ENCODE results near the gene INTS7.

INTS7 gene

GRCh38 chr1:211910113-211910884 is 125.1 kb downstream of the INTS7 start:
- H3K4me2 ChIP-seq (ENCODE audit: low read depth, low read length, poor library complexity, severe bottlenecking), result no peak overlapping the region

GRCh38 chr1:211909395-211909794 is 126.0 kb downstream of the INTS7 start:
- no peaks in the 10 kb centered on the region for H4K20me1 ChIP-seq (ENCODE audit: insufficient read depth, low read length, poor library complexity, severe bottlenecking)
- no peak overlapping the region for H3K4me2 ChIP-seq (ENCODE audit: low read depth, low read length, poor library complexity, severe bottlenecking)
- H3F3A ChIP-seq (ENCODE audit: low read depth), result no peaks in the 10 kb centered on the region
- H3K9me2 ChIP-seq (replicated peaks; ENCODE audit: low read depth, low read length), result no peaks in the 10 kb centered on the region
- no peaks in the 10 kb centered on the region for H3K36me3 ChIP-seq (ENCODE audit: insufficient read depth, low read length)
- no peak overlapping the region for H3K9ac ChIP-seq (ENCODE audit: low read depth, low read length, poor library complexity, severe bottlenecking)
- H2AFZ ChIP-seq (ENCODE audit: low read length), result no peak overlapping the region
- no peak for TF ChIP-seq EZH2phosphoT487 (IDR thresholded peaks at IDR 0.05; ENCODE audit: borderline replicate concordance)
- TF ChIP-seq, protein P1, sequence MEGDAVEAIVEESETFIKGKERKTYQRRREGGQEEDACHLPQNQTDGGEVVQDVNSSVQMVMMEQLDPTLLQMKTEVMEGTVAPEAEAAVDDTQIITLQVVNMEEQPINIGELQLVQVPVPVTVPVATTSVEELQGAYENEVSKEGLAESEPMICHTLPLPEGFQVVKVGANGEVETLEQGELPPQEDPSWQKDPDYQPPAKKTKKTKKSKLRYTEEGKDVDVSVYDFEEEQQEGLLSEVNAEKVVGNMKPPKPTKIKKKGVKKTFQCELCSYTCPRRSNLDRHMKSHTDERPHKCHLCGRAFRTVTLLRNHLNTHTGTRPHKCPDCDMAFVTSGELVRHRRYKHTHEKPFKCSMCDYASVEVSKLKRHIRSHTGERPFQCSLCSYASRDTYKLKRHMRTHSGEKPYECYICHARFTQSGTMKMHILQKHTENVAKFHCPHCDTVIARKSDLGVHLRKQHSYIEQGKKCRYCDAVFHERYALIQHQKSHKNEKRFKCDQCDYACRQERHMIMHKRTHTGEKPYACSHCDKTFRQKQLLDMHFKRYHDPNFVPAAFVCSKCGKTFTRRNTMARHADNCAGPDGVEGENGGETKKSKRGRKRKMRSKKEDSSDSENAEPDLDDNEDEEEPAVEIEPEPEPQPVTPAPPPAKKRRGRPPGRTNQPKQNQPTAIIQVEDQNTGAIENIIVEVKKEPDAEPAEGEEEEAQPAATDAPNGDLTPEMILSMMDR (conservative IDR thresholded peaks at IDR 0.05; ENCODE audit: low read length), result no peak
- no peaks in the 10 kb centered on the region for H3K9me3 ChIP-seq (ENCODE audit: insufficient read depth, low read depth, low read length)
- peaks cover 4% of the 10 kb centered on the region for H3K4me1 ChIP-seq (ENCODE audit: insufficient read depth, low read length, poor library complexity, severe bottlenecking)
- no peaks in the 10 kb centered on the region for H3K79me2 ChIP-seq (ENCODE audit: insufficient read depth, low read length)
- H3K27me3 ChIP-seq (ENCODE audit: insufficient read depth, low read length, poor library complexity, severe bottlenecking), result no peaks in the 10 kb centered on the region
- no peak overlapping the region for H3K4me3 ChIP-seq (ENCODE audit: low read length, poor library complexity, severe bottlenecking)

More at GRCh38 chr1:211910113-211910884, 125.1 kb downstream of the INTS7 start:
- Histone ChIP-seq H2AFZ (ENCODE audit: low read length) (no peak overlapping the region), H3K4me3 (ENCODE audit: low read length, poor library complexity, severe bottlenecking) (no peak overlapping the region), H3F3A (ENCODE audit: low read depth) (no peaks in the 10 kb centered on the region), H4K20me1 (ENCODE audit: insufficient read depth, low read length, poor library complexity, severe bottlenecking) (no peaks in the 10 kb centered on the region), H3K4me1 (ENCODE audit: insufficient read depth, low read length, poor library complexity, severe bottlenecking) (peaks cover 4% of the 10 kb centered on the region), H3K36me3 (ENCODE audit: insufficient read depth, low read length) (no peaks in the 10 kb centered on the region), H3K27me3 (ENCODE audit: insufficient read depth, low read length, poor library complexity, severe bottlenecking) (no peaks in the 10 kb centered on the region), H3K9me2 (replicated peaks; ENCODE audit: low read depth, low read length) (no peaks in the 10 kb centered on the region), H3K9me3 (ENCODE audit: insufficient read depth, low read depth, low read length) (no peaks in the 10 kb centered on the region), H3K9ac (ENCODE audit: low read depth, low read length, poor library complexity, severe bottlenecking) (no peak overlapping the region), H3K79me2 (ENCODE audit: insufficient read depth, low read length) (no peaks in the 10 kb centered on the region)
- TF ChIP-seq, protein P1 (conservative IDR thresholded peaks at IDR 0.05; ENCODE audit: low read length), result no peak
- TF ChIP-seq EZH2phosphoT487 (IDR thresholded peaks at IDR 0.05; ENCODE audit: borderline replicate concordance), result no peak

DNA sequence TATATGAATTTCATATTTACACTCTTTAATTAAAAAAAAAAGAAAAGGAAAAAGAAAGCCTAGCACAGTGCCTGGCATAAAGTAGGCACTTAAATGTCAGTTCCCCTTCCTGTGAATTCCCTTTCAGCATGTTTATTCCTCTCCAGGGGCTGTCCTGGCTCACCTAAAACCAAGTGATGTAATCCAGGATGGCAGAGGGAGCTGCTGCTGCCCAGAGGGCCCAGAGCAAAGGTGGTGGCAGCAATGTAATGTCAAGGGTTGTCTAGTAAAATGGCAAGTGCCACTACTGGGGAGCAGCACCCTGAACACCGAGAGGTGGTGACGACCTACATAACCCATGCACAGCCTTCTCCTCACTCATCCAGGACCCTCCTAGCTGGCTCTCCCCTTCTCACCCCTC is 126.4 kb downstream of the INTS7 start:
- Histone ChIP-seq H3K27me3 (ENCODE audit: insufficient read depth, low read length, poor library complexity, severe bottlenecking) (no peaks in the 10 kb centered on the region), H3K4me2 (ENCODE audit: low read depth, low read length, poor library complexity, severe bottlenecking) (no peak overlapping the region), H3K9me2 (replicated peaks; ENCODE audit: low read depth, low read length) (no peaks in the 10 kb centered on the region), H4K20me1 (ENCODE audit: insufficient read depth, low read length, poor library complexity, severe bottlenecking) (no peaks in the 10 kb centered on the region), H3K36me3 (ENCODE audit: insufficient read depth, low read length) (no peaks in the 10 kb centered on the region), H2AFZ (ENCODE audit: low read length) (no peak overlapping the region), H3K4me3 (ENCODE audit: low read length, poor library complexity, severe bottlenecking) (no peak overlapping the region), H3K79me2 (ENCODE audit: insufficient read depth, low read length) (no peaks in the 10 kb centered on the region), H3F3A (ENCODE audit: low read depth) (no peaks in the 10 kb centered on the region), H3K9me3 (ENCODE audit: insufficient read depth, low read depth, low read length) (no peaks in the 10 kb centered on the region), H3K4me1 (ENCODE audit: insufficient read depth, low read length, poor library complexity, severe bottlenecking) (peaks cover 4% of the 10 kb centered on the region), H3K9ac (ENCODE audit: low read depth, low read length, poor library complexity, severe bottlenecking) (no peak overlapping the region)
- TF ChIP-seq, protein P1 (conservative IDR thresholded peaks at IDR 0.05; ENCODE audit: low read length), result no peak
- no peak for TF ChIP-seq EZH2phosphoT487 (IDR thresholded peaks at IDR 0.05; ENCODE audit: borderline replicate concordance)
